ENCODE measurements around the gene RNF39. TPM values are rescaled to one million over a fixed set of nuclear protein-coding genes. Genes with fewer than 3 reads are reported as not detected.
A peak's percentile ranks its signal among the peaks of the same experiment; 100 is the strongest.
"Not testable (repeated sequence)": the region's sequence is repeated elsewhere in the genome, so short reads cannot be mapped to it uniquely, and the experiment has no call there.

Gene RNF39
- total and polyA plus RNA-seq, 2 donors: 0.19 to 2.0 TPM

- Histone ChIP-seq H3K36me3 (ENCODE audit: control insufficient read depth in 2 of 2, insufficient read depth in 2 of 2, low read length in 1 of 2) (no peaks in the 10 kb centered on the region), H3K4me3 (ENCODE audit: low read length in 2 of 2) (no peak overlapping the region), H3K27me3 (ENCODE audit: control insufficient read depth in 2 of 2, insufficient read depth in 1 of 2, low read length in 1 of 2) (no peaks in the 10 kb centered on the region), H3K4me1 (ENCODE audit: control insufficient read depth in 2 of 2, insufficient read depth in 2 of 2, low read length in 2 of 2) (no peaks in the 10 kb centered on the region), H3K27ac (ENCODE audit: low read depth in 1 of 2, low read length in 1 of 2) (no peak overlapping the region), H3K9me3 (ENCODE audit: control insufficient read depth in 2 of 2, insufficient read depth in 1 of 2, low read length in 1 of 2) (no peaks in the 10 kb centered on the region)
- DNase-seq (ENCODE audit: low read depth in 6 of 9, low spot score in 9 of 9): no peak
- WGBS: 85% methylated on average over 2 of the region's 2 CpGs
Measured at GRCh38 chr6:30047220-30047619, 28.3 kb downstream of the RNF39 start.

GRCh38 chr6:30044630-30045029 is 30.9 kb downstream of the RNF39 start:
- H3K9me3 ChIP-seq (ENCODE audit: control insufficient read depth in 2 of 2, insufficient read depth in 1 of 2, low read length in 1 of 2): no peaks in the 10 kb centered on the region
- no peaks in the 10 kb centered on the region for H3K36me3 ChIP-seq (ENCODE audit: control insufficient read depth in 2 of 2, insufficient read depth in 2 of 2, low read length in 1 of 2)
- no peak for DNase-seq (ENCODE audit: low read depth in 6 of 9, low spot score in 9 of 9)
- H3K4me1 ChIP-seq (ENCODE audit: control insufficient read depth in 2 of 2, insufficient read depth in 2 of 2, low read length in 2 of 2): no peaks in the 10 kb centered on the region
- 97% methylated on average over 2 of the region's 2 CpGs for WGBS
- H3K27ac ChIP-seq (ENCODE audit: low read depth in 1 of 2, low read length in 1 of 2): no peak overlapping the region
- no peaks in the 10 kb centered on the region for H3K27me3 ChIP-seq (ENCODE audit: control insufficient read depth in 2 of 2, insufficient read depth in 1 of 2, low read length in 1 of 2)
- H3K4me3 ChIP-seq (ENCODE audit: low read length in 2 of 2): no peak overlapping the region

- H3K4me1 ChIP-seq (ENCODE audit: control insufficient read depth in 2 of 2, insufficient read depth in 2 of 2, low read length in 2 of 2): no peaks in the 10 kb centered on the region
- H3K27ac ChIP-seq (ENCODE audit: low read depth in 1 of 2, low read length in 1 of 2): no peak overlapping the region
- no peak overlapping the region for H3K4me3 ChIP-seq (ENCODE audit: low read length in 2 of 2)
- 97% methylated on average over 2 of the region's 2 CpGs for WGBS
- H3K27me3 ChIP-seq (ENCODE audit: control insufficient read depth in 2 of 2, insufficient read depth in 1 of 2, low read length in 1 of 2): no peaks in the 10 kb centered on the region
- no peak for DNase-seq (ENCODE audit: low read depth in 6 of 9, low spot score in 9 of 9)
- no peaks in the 10 kb centered on the region for H3K9me3 ChIP-seq (ENCODE audit: control insufficient read depth in 2 of 2, insufficient read depth in 1 of 2, low read length in 1 of 2)
- H3K36me3 ChIP-seq (ENCODE audit: control insufficient read depth in 2 of 2, insufficient read depth in 2 of 2, low read length in 1 of 2): no peaks in the 10 kb centered on the region
Measured at GRCh38 chr6:30043744-30044143, 31.8 kb downstream of the RNF39 start.

- no peaks in the 10 kb centered on the region for H3K9me3 ChIP-seq (ENCODE audit: control insufficient read depth in 2 of 2, insufficient read depth in 1 of 2, low read length in 1 of 2)
- no peaks in the 10 kb centered on the region for H3K27me3 ChIP-seq (ENCODE audit: control insufficient read depth in 2 of 2, insufficient read depth in 1 of 2, low read length in 1 of 2)
- no peak overlapping the region for H3K27ac ChIP-seq (ENCODE audit: low read depth in 1 of 2, low read length in 1 of 2)
- H3K36me3 ChIP-seq (ENCODE audit: control insufficient read depth in 2 of 2, insufficient read depth in 2 of 2, low read length in 1 of 2): no peaks in the 10 kb centered on the region
- DNase-seq (ENCODE audit: low read depth in 6 of 9, low spot score in 9 of 9): no peak
- H3K4me3 ChIP-seq (ENCODE audit: low read length in 2 of 2): no peak overlapping the region
- no peaks in the 10 kb centered on the region for H3K4me1 ChIP-seq (ENCODE audit: control insufficient read depth in 2 of 2, insufficient read depth in 2 of 2, low read length in 2 of 2)
- WGBS: 89% methylated on average over 1 of the region's 1 CpG
Measured at GRCh38 chr6:30042914-30043313, 32.7 kb downstream of the RNF39 start.

GRCh38 chr6:30042476-30042875 is 33.1 kb downstream of the RNF39 start:
- Histone ChIP-seq H3K4me3 (ENCODE audit: low read length in 2 of 2) (no peak overlapping the region), H3K4me1 (ENCODE audit: control insufficient read depth in 2 of 2, insufficient read depth in 2 of 2, low read length in 2 of 2) (no peaks in the 10 kb centered on the region), H3K36me3 (ENCODE audit: control insufficient read depth in 2 of 2, insufficient read depth in 2 of 2, low read length in 1 of 2) (no peaks in the 10 kb centered on the region), H3K9me3 (ENCODE audit: control insufficient read depth in 2 of 2, insufficient read depth in 1 of 2, low read length in 1 of 2) (no peaks in the 10 kb centered on the region), H3K27me3 (ENCODE audit: control insufficient read depth in 2 of 2, insufficient read depth in 1 of 2, low read length in 1 of 2) (no peaks in the 10 kb centered on the region), H3K27ac (ENCODE audit: low read depth in 1 of 2, low read length in 1 of 2) (no peak overlapping the region)
- WGBS: 100% methylated on average over 1 of the region's 1 CpG
- DNase-seq (ENCODE audit: low read depth in 6 of 9, low spot score in 9 of 9): no peak

- no peak overlapping the region for H3K4me3 ChIP-seq (ENCODE audit: low read length in 2 of 2)
- H3K9me3 ChIP-seq (ENCODE audit: control insufficient read depth in 2 of 2, insufficient read depth in 1 of 2, low read length in 1 of 2): no peaks in the 10 kb centered on the region
- no peaks in the 10 kb centered on the region for H3K27me3 ChIP-seq (ENCODE audit: control insufficient read depth in 2 of 2, insufficient read depth in 1 of 2, low read length in 1 of 2)
- no peak overlapping the region for H3K27ac ChIP-seq (ENCODE audit: low read depth in 1 of 2, low read length in 1 of 2)
- H3K4me1 ChIP-seq (ENCODE audit: control insufficient read depth in 2 of 2, insufficient read depth in 2 of 2, low read length in 2 of 2): no peaks in the 10 kb centered on the region
- no peak for DNase-seq (ENCODE audit: low read depth in 6 of 9, low spot score in 9 of 9)
- 95% methylated on average over 4 of the region's 4 CpGs for WGBS
- no peaks in the 10 kb centered on the region for H3K36me3 ChIP-seq (ENCODE audit: control insufficient read depth in 2 of 2, insufficient read depth in 2 of 2, low read length in 1 of 2)
Measured at GRCh38 chr6:30041821-30042220, 33.7 kb downstream of the RNF39 start.

GRCh38 chr6:30041221-30041620 is 34.3 kb downstream of the RNF39 start:
- H3K27ac ChIP-seq (ENCODE audit: low read depth in 1 of 2, low read length in 1 of 2): no peak overlapping the region
- over 99% methylated on average over 6 of the region's 6 CpGs for WGBS
- no peaks in the 10 kb centered on the region for H3K27me3 ChIP-seq (ENCODE audit: control insufficient read depth in 2 of 2, insufficient read depth in 1 of 2, low read length in 1 of 2)
- no peaks in the 10 kb centered on the region for H3K9me3 ChIP-seq (ENCODE audit: control insufficient read depth in 2 of 2, insufficient read depth in 1 of 2, low read length in 1 of 2)
- H3K4me3 ChIP-seq (ENCODE audit: low read length in 2 of 2): no peak overlapping the region
- H3K4me1 ChIP-seq (ENCODE audit: control insufficient read depth in 2 of 2, insufficient read depth in 2 of 2, low read length in 2 of 2): no peaks in the 10 kb centered on the region
- DNase-seq (ENCODE audit: low read depth in 6 of 9, low spot score in 9 of 9): no peak
- no peaks in the 10 kb centered on the region for H3K36me3 ChIP-seq (ENCODE audit: control insufficient read depth in 2 of 2, insufficient read depth in 2 of 2, low read length in 1 of 2)

GRCh38 chr6:30037182-30037788 is 38.3 kb downstream of the RNF39 start:
- WGBS: 77% methylated on average over 4 of the region's 4 CpGs
- H3K4me3 ChIP-seq (ENCODE audit: low read length in 2 of 2): no peak overlapping the region
- no peaks in the 10 kb centered on the region for H3K4me1 ChIP-seq (ENCODE audit: control insufficient read depth in 2 of 2, insufficient read depth in 2 of 2, low read length in 2 of 2)
- DNase-seq (ENCODE audit: low read depth in 6 of 9, low spot score in 9 of 9): peak in 2 of 9 donors; percentile 5 to 19
- H3K27me3 ChIP-seq (ENCODE audit: control insufficient read depth in 2 of 2, insufficient read depth in 1 of 2, low read length in 1 of 2): no peaks in the 10 kb centered on the region
- H3K36me3 ChIP-seq (ENCODE audit: control insufficient read depth in 2 of 2, insufficient read depth in 2 of 2, low read length in 1 of 2): peaks cover 0 to 3% of the 10 kb centered on the region in 2 donors
- H3K27ac ChIP-seq (ENCODE audit: low read depth in 1 of 2, low read length in 1 of 2): no peak overlapping the region
- H3K9me3 ChIP-seq (ENCODE audit: control insufficient read depth in 2 of 2, insufficient read depth in 1 of 2, low read length in 1 of 2): no peaks in the 10 kb centered on the region

- Histone ChIP-seq H3K27ac (ENCODE audit: low read depth in 1 of 2, low read length in 1 of 2) (no peak overlapping the region), H3K4me3 (ENCODE audit: low read length in 2 of 2) (no peak overlapping the region), H3K4me1 (ENCODE audit: control insufficient read depth in 2 of 2, insufficient read depth in 2 of 2, low read length in 2 of 2) (no peaks in the 10 kb centered on the region), H3K36me3 (ENCODE audit: control insufficient read depth in 2 of 2, insufficient read depth in 2 of 2, low read length in 1 of 2) (peaks cover 0 to 3% of the 10 kb centered on the region in 2 donors), H3K27me3 (ENCODE audit: control insufficient read depth in 2 of 2, insufficient read depth in 1 of 2, low read length in 1 of 2) (no peaks in the 10 kb centered on the region), H3K9me3 (ENCODE audit: control insufficient read depth in 2 of 2, insufficient read depth in 1 of 2, low read length in 1 of 2) (no peaks in the 10 kb centered on the region)
- no peak for DNase-seq (ENCODE audit: low read depth in 6 of 9, low spot score in 9 of 9)
- WGBS: 98% methylated on average over 1 of the region's 1 CpG
Measured at GRCh38 chr6:30035784-30036183, 39.8 kb downstream of the RNF39 start.

- H3K4me1 ChIP-seq (ENCODE audit: control insufficient read depth in 2 of 2, insufficient read depth in 2 of 2, low read length in 2 of 2); H3K4me3 ChIP-seq (ENCODE audit: low read length in 2 of 2); H3K36me3 ChIP-seq (ENCODE audit: control insufficient read depth in 2 of 2, insufficient read depth in 2 of 2, low read length in 1 of 2); H3K27me3 ChIP-seq (ENCODE audit: control insufficient read depth in 2 of 2, insufficient read depth in 1 of 2, low read length in 1 of 2); H3K27ac ChIP-seq (ENCODE audit: low read depth in 1 of 2, low read length in 1 of 2); H3K9me3 ChIP-seq (ENCODE audit: control insufficient read depth in 2 of 2, insufficient read depth in 1 of 2, low read length in 1 of 2); DNase-seq (ENCODE audit: low read depth in 6 of 9, low spot score in 9 of 9): not testable (repeated sequence)
- 98% methylated on average over 5 of the region's 5 CpGs for WGBS
Measured at GRCh38 chr6:30033440-30033839, 42.1 kb downstream of the RNF39 start.
